Prostate gland (tissue), 2 donors: ENCODE data around the gene SP7.

Source experiments
- POLR2A ChIP-seq: fragments of 450-650 bp; IDR thresholded peaks from one replicate; pipeline ENCODE4 v1.6.1; 2016; ENCODE audit warnings: antibody characterized with exemption, mild to moderate bottlenecking
- POLR2AphosphoS5 ChIP-seq: sonication (generic); formaldehyde crosslinking; IDR thresholded peaks from one replicate; pipeline ENCODE4 v1.6.1; 2017; ENCODE audit warnings: antibody characterized with exemption
- TF ChIP-seq, protein P1 (sequence below), 4 experiments: fragments of 200-600 bp in 2 of 4; fragments of 450-650 bp in 2 of 4; sonication (generic) in 2 of 4; IDR thresholded peaks; 1 replicate in 3 of 4; 2 replicates in 1 of 4; pipeline ENCODE4 v1.5.1; 2016 to 2019; ENCODE audit warnings: antibody characterized with exemption in 4 of 4, mild to moderate bottlenecking in 2 of 4, moderate library complexity in 2 of 4

DNA sequence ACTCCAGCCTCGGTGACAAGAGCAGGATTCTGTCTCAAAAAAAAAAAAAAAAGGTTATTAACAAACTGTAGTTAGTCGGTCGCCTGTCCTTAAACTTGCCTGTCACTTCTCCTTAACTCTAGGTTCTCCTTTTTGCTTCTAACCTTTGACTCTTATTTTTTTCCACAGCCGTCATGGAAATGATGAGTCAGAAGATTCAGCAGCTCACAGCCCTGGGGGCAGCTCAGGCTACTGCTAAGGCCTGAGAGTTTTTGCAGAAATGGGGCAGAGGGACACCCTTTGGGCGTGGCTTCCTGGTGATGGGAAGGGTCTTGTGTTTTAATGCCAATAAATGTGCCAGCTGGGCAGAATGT lies 37.1 kb downstream of the SP7 start:
- TF ChIP-seq, protein P1, sequence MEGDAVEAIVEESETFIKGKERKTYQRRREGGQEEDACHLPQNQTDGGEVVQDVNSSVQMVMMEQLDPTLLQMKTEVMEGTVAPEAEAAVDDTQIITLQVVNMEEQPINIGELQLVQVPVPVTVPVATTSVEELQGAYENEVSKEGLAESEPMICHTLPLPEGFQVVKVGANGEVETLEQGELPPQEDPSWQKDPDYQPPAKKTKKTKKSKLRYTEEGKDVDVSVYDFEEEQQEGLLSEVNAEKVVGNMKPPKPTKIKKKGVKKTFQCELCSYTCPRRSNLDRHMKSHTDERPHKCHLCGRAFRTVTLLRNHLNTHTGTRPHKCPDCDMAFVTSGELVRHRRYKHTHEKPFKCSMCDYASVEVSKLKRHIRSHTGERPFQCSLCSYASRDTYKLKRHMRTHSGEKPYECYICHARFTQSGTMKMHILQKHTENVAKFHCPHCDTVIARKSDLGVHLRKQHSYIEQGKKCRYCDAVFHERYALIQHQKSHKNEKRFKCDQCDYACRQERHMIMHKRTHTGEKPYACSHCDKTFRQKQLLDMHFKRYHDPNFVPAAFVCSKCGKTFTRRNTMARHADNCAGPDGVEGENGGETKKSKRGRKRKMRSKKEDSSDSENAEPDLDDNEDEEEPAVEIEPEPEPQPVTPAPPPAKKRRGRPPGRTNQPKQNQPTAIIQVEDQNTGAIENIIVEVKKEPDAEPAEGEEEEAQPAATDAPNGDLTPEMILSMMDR (IDR thresholded peaks at IDR 0.05): no peak
- TF ChIP-seq POLR2AphosphoS5: no peak
- TF ChIP-seq POLR2A: no peak
